RWPE1 (cell line): ENCODE measurements around the gene FOXP1.

Experiments used
- CTCF ChIA-PET: fragments of 350-600 bp; sonication (Branson Sonifier 250); formaldehyde crosslinking; extraction: SDS; loops from one replicate; lab custom pipeline; 2021; lab: Yijun Ruan, JAX
- POLR2A ChIA-PET: fragments of 400-600 bp; formaldehyde crosslinking; extraction: SDS; loops from one replicate; lab custom pipeline; 2020; ENCODE audit warnings: antibody characterized with exemption; ENCODE audit not compliant: low non-redundant PET; lab: Yijun Ruan, JAX
- DNase-seq: peaks from one replicate; pipeline ENCODE4 v3.0.0; 2012; ENCODE audit warnings: low spot score
- H3K27ac ChIP-seq: fragments of 450-650 bp; 2 replicates; pipeline ENCODE4 v1.5.1; 2017
- TF ChIP-seq, protein P1 (sequence below): fragments of 450-650 bp; conservative IDR thresholded peaks from 2 replicates; pipeline ENCODE4 v1.5.1; 2017; ENCODE audit warnings: low read depth, mild to moderate bottlenecking

Gene FOXP1

DNA sequence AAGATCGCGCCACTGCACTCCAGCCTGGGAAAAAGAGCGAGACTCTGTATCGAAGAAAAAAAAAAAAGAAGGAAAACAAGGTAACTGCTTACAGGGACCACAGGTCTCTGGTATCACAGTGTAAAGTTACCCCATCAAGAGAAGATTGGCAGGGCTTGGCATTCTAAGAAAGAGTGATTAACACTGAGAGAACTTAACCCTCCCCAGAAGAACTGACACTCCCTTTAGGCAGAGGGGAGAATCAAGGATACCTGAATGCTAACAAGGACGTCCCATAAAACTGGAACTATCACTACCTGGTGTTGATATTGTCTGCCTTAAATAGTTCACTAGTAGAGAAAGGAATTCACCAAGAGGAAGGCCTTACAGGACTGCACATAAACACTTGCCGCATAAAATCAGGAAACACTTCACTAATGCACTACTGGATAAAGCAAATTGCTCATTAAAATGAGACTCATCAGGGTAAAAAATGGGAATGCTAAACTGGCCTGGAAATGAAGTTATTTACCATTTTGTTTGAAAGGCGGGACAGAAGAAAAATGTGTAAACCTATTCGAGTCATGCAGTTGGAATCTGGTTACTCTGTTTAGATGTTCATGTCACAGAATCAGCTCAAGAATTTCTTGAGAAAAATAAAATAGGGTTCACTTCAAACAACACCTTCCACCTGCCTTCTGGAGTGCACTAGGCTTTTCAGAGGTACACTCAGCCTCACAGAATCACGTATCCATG lies 121.6 kb downstream of the FOXP1 start:
- TF ChIP-seq, protein P1, sequence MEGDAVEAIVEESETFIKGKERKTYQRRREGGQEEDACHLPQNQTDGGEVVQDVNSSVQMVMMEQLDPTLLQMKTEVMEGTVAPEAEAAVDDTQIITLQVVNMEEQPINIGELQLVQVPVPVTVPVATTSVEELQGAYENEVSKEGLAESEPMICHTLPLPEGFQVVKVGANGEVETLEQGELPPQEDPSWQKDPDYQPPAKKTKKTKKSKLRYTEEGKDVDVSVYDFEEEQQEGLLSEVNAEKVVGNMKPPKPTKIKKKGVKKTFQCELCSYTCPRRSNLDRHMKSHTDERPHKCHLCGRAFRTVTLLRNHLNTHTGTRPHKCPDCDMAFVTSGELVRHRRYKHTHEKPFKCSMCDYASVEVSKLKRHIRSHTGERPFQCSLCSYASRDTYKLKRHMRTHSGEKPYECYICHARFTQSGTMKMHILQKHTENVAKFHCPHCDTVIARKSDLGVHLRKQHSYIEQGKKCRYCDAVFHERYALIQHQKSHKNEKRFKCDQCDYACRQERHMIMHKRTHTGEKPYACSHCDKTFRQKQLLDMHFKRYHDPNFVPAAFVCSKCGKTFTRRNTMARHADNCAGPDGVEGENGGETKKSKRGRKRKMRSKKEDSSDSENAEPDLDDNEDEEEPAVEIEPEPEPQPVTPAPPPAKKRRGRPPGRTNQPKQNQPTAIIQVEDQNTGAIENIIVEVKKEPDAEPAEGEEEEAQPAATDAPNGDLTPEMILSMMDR, result no peak
- H3K27ac ChIP-seq, result peak overlapping the region; percentile 64
- CTCF ChIA-PET, result no interaction called here
- peak; percentile 52 for DNase-seq
- POLR2A ChIA-PET, result no interaction called here

- peak overlapping the region; percentile 64 for H3K27ac ChIP-seq
- ChIA-PET CTCF (no interaction called here), POLR2A (no interaction called here)
- TF ChIP-seq, protein P1, result no peak
- DNase-seq, result no peak
Observed at GRCh38 chr3:71461114-71461513, 122.4 kb downstream of the FOXP1 start.

- TF ChIP-seq, protein P1, result no peak
- POLR2A ChIA-PET, result no interaction called here
- no peak overlapping the region for H3K27ac ChIP-seq
- CTCF ChIA-PET, result no interaction called here
- no peak for DNase-seq
Observed at GRCh38 chr3:71458895-71459294, 124.6 kb downstream of the FOXP1 start.

GRCh38 chr3:71456826-71457225 lies 126.7 kb downstream of the FOXP1 start:
- TF ChIP-seq, protein P1, result no peak
- POLR2A ChIA-PET, result no interaction called here
- no peak overlapping the region for H3K27ac ChIP-seq
- CTCF ChIA-PET, result interaction anchor here (0.6 kb wide), 1 partner anchor 11 kb away, joined by 3 read pairs; no protein-coding TSS in a partner anchor
- DNase-seq, result no peak

DNA sequence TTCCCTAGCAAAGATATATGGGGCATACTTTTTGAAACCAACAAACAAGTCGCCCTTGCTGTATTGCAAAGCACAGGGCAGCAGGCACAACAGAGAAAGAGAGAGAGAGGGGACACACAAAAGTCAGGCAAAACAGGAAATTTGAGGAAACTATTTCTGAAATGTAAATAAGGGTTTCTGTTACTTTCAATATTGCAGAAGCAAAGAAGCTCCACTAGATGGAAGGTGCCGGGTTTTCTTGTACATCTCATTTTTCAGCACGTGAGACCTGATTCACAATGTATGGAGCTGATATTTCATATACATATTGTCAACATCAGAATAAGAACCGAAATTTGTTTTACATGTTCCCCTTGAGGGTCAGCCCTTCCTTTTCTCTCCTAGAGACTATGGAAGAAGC lies 127.4 kb downstream of the FOXP1 start:
- POLR2A ChIA-PET, result no interaction called here
- no peak overlapping the region for H3K27ac ChIP-seq

DNA sequence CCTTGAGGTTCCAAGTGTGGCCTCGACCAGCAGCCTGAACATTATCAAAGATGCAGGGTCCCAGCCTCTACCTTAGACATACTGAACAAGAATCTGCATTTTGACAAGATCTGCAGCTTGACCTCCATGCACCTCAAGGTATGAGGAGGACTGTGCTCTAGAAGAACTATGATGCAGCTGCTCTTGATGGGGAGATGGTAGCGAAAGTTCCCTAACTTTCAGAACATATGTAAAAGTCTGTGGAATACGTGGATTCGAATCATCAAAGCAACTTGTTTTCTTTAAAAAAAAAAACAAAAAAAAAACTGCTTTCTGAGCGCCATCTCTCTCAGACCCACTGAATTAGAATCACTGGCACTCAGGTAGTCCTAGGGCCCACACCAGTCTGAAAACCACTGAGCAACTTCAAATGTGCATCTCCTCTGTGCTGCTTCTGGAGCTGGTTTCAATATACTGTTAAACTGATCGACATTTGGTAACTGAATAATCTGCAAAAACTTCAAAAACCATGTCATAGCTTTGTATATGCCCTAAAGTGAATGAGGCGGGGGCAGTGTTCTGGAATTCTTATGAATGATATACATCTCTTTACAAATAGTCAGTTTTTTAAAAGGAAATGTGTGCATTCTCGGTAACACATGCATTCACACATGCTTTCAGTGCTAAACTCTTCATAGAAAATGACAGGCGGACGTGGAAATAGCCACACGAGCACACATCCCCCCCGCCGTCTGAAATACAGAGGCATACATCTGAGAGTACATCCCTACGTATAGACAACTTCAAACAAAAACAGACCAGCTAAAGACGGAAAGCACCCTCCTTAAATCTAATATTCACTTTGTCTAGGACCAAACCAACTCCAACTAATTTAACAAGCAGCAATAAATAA lies 128.8 kb downstream of the FOXP1 start:
- ChIA-PET POLR2A (no interaction called here), CTCF (no interaction called here)
- DNase-seq, result no peak
- no peak overlapping the region for H3K27ac ChIP-seq
- TF ChIP-seq, protein P1, result no peak

More for the DNA sequence above, 127.4 kb downstream of the FOXP1 start:
- TF ChIP-seq, protein P1, result no peak
- DNase-seq, result no peak
- CTCF ChIA-PET, result interaction anchor here (0.6 kb wide), 1 partner anchor 10 kb away, joined by 3 read pairs; no protein-coding TSS in a partner anchor
